ENCODE results near the gene PRDM12. TPM values are rescaled to one million over a fixed set of nuclear protein-coding genes. Genes with fewer than 3 reads are reported as not detected.

The PRDM12 gene
- total and polyA plus RNA-seq, 7 donors, result 0.03 to 0.17 (median 0.06) TPM; not detected in 4

DNA sequence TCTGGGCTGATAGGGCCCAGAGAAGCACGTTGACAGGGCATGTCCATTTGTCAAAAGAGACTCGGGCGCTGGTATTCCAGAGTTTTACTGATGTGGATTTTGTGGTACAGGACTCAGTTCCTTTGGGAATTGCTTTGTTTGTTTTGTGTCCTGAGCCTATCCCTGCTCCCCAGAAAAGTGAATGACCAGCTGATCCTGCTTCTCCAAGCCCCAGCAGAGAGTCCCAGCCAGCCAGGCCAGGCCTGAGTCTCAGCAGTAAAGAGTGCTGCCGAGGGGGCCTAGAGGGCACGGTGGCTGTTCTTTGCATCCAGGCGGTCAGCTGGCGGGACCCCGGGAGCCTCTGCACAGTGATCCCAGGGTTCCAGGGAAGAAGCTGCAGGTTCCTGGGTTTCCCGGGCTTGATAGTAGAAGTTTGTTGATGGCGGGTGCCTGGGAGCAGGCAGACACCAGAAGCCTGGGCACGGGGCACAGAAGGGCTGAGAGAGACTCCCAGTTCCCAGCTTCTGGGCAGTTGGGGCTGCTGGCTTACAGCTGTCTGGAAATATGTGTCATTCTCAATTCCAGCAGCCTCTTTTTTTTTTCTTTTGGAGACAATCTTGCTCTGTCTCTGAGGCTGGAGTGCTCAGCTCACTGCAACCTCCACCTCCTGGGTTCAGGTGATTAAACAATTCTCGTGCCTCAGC lies 8.7 kb downstream of the PRDM12 start:
- H3K27ac ChIP-seq, result no peak overlapping the region
- H3K4me3 ChIP-seq, result no peak overlapping the region
- H3K36me3 ChIP-seq (ENCODE audit: insufficient read depth in 1 of 2, low read depth in 1 of 2), result no peaks in the 10 kb centered on the region
- intact Hi-C loops (cut with DNase I), result no loop called here
- TF ChIP-seq CTCF (IDR thresholded peaks at IDR 0.05), result no peak
- H3K27me3 ChIP-seq (ENCODE audit: insufficient read depth in 3 of 3, low read length in 2 of 3), result peaks cover 0 to 7% (median 5%) of the 10 kb centered on the region in 3 donors
- no peaks in the 10 kb centered on the region for H3K4me1 ChIP-seq
- no peaks in the 10 kb centered on the region for H3K9me3 ChIP-seq
- no peak for ATAC-seq
- whole genome bisulfite sequencing, 3 donors, result 47 to 72% (median 57%) methylated on average over 12 of the region's 12 CpGs
- no peak for DNase-seq

DNA sequence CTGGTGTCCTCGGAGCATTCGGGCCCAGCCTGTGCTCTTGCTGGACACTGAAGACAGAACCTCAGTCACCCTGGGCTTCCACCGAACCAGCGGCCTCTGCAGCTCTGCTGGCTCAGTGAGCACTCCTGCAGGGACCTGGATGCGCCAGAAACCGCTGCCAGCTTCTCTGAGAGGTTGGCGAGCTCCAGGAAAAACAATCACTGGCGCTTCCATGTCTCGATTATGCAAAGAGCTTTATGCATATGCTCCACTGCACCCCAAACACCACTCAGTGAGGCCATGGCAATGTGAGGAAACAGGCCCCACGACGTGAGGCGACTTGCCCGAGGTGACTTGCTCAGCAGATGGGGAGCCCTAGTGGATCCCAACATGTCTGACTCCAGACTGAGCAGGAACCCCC lies 11.0 kb downstream of the PRDM12 start:
- Histone ChIP-seq H3K36me3 (ENCODE audit: insufficient read depth in 1 of 2, low read depth in 1 of 2) (no peaks in the 10 kb centered on the region), H3K4me3 (no peak overlapping the region), H3K4me1 (no peaks in the 10 kb centered on the region), H3K9me3 (no peaks in the 10 kb centered on the region), H3K27ac (no peak overlapping the region), H3K27me3 (ENCODE audit: insufficient read depth in 3 of 3, low read length in 2 of 3) (peaks cover 0 to 8% (median 6%) of the 10 kb centered on the region in 3 donors)
- no peak for TF ChIP-seq CTCF (IDR thresholded peaks at IDR 0.05)
- ATAC-seq (no peak), DNase-seq (no peak)
- 58 to 74% (median 61%) methylated on average over 13 of the region's 13 CpGs for WGBS, 3 donors
- intact Hi-C loops (cut with DNase I), result no loop called here

- DNase-seq, result no peak
- ATAC-seq, result no peak
- H3K9me3 ChIP-seq, result no peaks in the 10 kb centered on the region
- H3K4me3 ChIP-seq, result no peak overlapping the region
- H3K4me1 ChIP-seq, result peaks cover 10% of the 10 kb centered on the region
- peaks cover 0 to 14% (median 6%) of the 10 kb centered on the region in 3 donors for H3K27me3 ChIP-seq (ENCODE audit: insufficient read depth in 3 of 3, low read length in 2 of 3)
- WGBS, 3 donors, result 49 to 60% (median 57%) methylated on average over 7 of the region's 7 CpGs
- H3K36me3 ChIP-seq (ENCODE audit: insufficient read depth in 1 of 2, low read depth in 1 of 2), result no peaks in the 10 kb centered on the region
- TF ChIP-seq CTCF (IDR thresholded peaks at IDR 0.05), result no peak
- intact Hi-C loops (cut with DNase I), result no loop called here
- no peak overlapping the region for H3K27ac ChIP-seq
Measured at GRCh38 chr9:130677252-130677651, 12.9 kb downstream of the PRDM12 start.

GRCh38 chr9:130680836-130681768 lies 16.7 kb downstream of the PRDM12 start:
- WGBS, 3 donors, result 4 to 8% (median 5%) methylated on average over 54 to 116 of the region's 116 CpGs
- no peaks in the 10 kb centered on the region for H3K9me3 ChIP-seq
- DNase-seq (peak; percentile 87 to 90), ATAC-seq (peak; percentile 82 to 90 (median 88))
- no peak for TF ChIP-seq CTCF (IDR thresholded peaks at IDR 0.05)
- intact Hi-C loops (cut with DNase I), result no loop called here
- no peak overlapping the region for H3K27ac ChIP-seq
- H3K4me3 ChIP-seq, result peak overlapping the region; percentile 75
- H3K4me1 ChIP-seq, result peaks cover 11% of the 10 kb centered on the region
- H3K36me3 ChIP-seq (ENCODE audit: insufficient read depth in 1 of 2, low read depth in 1 of 2), result no peaks in the 10 kb centered on the region
- H3K27me3 ChIP-seq (ENCODE audit: insufficient read depth in 3 of 3, low read length in 2 of 3), result peaks cover 0 to 18% (median 6%) of the 10 kb centered on the region in 3 donors
